SIG-M5 treated with dmso at 0.1 percent for 504 hours (cell line): ENCODE data around the gene KLF2.
"Not testable (repeated sequence)": the region's sequence is repeated elsewhere in the genome, so short reads cannot be mapped to it uniquely, and the experiment has no call there.

Experiments used
- DNase-seq: peaks from one replicate; lab custom pipeline; 2025; ENCODE audit not compliant: unreplicated experiment; lab: John Stamatoyannopoulos, UW

The KLF2 gene

GRCh38 chr19:16336571-16336970 is 11.9 kb downstream of the KLF2 start:
- no peak for DNase-seq

DNA sequence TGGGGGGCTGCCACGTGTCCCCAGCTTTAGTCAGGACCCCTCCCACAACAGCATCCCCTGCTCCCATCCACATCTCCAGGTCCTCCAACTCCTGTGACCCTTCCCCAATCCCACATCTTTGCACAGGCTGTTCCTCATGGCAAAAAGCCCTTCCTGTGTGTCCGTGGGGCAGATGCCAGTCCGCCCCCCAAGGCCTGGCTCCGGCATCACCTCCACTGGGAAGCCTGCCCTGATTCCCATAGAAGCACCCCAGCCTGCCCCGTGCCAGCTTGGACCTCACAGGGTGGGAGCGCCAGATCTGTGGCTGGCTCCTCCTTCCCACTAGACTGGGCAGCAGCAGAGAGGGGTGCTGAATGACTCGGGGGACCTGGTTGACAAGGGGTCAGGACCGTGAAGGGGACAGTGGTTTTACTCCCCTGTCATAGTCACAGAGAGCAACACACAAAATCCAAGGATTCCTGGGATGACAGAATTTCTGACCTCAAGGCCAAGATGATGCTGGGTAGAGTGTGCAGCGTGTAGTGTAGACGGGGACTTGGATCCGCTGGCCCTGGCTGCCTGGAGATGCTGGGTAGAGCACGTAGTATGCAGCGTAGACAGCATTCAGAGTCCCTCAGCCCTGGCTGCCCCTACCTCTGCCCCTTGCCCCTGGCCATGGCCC is 13.3 kb downstream of the KLF2 start:
- DNase-seq, result no peak

DNA sequence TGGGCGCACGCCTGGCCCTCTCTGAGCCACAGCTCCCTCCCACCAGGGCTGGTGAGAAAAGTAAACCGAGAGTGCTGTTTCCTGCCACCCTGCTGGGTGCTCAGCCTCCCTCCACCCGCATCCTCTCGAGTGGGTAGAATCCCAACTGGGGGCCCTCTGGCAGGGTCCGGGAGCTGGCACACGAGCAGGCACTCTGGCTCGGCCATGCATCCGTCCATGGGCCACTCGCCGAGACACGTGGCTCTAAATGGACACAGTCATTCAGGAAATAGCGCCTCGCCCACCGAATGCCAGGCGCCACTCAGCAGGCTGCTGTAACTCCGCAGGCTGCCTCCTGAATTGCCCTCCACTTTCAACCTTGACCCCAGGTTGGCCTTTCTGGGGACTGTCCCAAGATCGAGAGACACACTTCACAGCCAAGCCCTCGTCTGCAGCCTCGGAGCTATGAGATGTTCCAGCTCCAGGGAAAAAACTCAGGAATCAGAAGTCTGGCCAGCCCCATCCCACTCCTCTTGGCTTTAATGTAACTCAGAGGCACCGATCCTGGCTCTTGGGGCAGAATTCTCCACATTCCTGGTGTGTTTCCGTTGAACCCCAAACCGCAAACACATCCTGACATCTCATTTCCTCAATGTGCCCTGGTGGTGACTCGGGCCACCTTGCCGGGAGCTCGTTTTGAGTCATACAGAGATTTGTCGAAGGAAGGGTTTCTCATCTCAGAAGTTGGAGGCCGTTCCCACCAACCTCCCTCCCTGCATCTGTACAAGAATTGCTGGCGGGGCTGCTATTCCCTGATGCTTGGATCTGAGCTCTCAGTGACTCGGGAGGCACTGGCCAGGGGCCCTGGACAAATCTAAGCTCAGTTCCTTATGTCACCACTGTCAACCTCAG is 14.1 kb downstream of the KLF2 start:
- DNase-seq, result peak; percentile 58

- no peak for DNase-seq
Measured at GRCh38 chr19:16339361-16339725, 14.7 kb downstream of the KLF2 start.

- DNase-seq, result no peak
Measured at GRCh38 chr19:16340092-16340491, 15.5 kb downstream of the KLF2 start.

DNA sequence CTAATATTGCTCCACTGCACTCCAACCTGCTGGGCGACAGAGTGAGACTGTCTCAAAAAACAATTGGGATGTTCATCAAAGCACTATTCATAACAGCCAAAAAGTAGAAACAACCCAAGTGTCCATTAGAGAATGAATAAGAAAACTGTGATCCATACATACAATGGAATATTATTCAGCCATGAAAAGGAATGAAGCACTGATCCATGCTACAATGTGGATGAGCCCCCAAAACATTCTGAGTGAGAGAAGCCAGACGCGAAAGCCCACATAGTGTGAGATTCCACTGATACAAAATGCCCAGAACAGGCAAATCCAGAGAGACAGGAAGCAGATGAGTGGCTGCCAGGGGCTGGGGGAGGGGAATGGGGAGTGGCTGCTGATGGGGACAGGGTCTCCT is 16.0 kb downstream of the KLF2 start:
- no peak for DNase-seq

DNA sequence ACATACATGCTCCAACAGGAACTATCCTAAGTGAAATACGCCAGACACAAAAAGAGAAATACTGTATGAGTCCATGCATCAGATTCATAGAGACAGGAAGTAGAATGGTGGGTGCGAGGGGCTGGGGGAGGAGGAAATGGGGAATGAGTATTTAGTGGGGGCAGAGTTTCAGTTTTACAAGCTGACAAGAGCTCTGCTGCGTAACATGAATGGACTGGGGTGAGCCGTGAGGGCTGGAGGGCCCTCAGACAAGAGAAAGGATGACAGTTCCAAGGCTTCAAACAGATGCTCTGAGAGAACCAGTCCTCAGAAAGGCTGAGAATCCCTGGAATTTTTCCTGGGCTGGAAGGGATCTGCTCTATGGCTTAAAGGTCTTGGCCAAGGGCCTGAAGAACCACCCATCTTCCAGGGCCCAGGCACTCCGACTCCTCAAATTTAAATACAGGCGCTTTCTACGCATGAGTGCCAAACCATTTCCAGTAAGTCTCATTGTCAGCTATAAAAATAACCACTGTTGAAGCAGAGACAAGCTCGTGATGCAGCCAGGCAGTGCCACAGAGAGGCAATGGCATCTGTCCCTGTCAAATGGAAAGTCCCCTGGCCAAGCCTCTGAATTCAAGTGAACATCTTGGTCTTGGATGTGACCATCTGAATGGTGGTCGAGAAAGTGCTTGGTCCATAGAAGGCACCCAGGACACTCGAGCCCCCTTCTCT is 17.5 kb downstream of the KLF2 start:
- DNase-seq, result peak; percentile 29

DNA sequence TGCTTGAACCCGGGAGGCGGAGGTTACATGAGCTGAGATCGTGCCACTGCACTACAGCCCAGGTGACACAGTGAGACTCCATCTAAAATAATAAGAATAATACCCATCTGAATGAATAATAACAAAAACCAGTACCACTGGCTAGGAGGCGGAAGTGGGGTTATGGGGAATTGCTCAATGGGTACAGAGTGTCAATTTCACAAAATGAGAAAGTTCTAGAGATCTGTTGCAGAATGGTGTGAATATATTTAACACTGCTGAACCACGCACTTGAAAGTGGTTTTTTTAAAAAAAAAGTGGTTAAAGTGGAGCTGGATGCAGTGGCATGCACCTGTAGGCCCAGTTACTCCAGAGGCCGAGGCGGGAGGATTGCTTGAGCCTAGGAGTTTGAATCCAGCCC is 18.5 kb downstream of the KLF2 start:
- peak; percentile 22 for DNase-seq

DNA sequence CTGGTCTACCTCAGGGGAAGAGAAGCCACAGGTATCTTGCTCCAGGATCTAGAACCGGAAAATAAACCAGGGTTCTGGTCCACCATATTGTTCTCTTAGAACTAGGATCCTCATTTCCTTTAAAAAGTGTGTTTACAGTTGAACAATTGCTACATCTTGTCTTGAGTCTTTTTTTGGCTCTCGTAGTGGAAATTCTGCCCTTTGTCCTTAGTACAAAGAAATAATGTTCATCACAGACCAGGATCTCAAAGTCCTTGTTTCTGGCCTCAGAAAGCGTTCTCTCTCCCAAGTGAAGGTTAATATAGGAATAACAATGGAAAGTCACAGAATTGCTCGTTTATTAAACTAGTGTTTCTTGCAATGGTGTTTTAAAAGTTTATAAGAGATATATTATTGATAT is 20.8 kb downstream of the KLF2 start:
- no peak for DNase-seq

GRCh38 chr19:16347099-16347498 is 22.5 kb downstream of the KLF2 start:
- DNase-seq, result not testable (repeated sequence)

- no peak for DNase-seq
Measured at GRCh38 chr19:16347706-16348105, 23.1 kb downstream of the KLF2 start.

DNA sequence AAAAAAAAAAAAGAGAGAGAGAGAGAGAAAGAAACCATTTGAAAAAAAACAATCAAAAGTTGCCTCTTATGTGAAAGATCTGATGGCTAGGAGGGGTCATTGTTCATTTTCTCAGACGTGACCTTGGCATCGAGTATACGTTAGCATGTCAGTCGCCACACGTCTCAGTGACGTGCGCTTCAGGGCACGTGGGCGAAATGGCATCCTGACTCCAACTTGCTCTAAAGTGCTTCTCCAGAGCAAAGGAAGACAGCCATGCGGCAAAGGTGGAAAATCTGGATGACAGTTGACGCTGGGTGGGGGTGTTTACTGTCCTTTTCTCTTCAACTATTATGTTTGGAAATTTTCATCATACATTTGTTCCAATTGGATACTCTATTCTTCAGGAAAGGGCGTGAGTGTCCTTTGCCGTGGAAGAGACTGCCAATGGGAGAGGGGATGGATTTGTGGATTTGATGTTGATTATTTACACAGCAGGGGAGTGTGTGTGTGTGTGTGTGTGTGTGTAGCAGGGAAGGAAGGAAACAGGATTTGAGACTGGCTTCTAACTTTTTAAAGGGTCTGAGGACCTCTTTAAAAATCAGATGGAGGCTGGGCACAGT is 25.0 kb downstream of the KLF2 start:
- no peak for DNase-seq

GRCh38 chr19:16351133-16351809 is 26.6 kb downstream of the KLF2 start:
- no peak for DNase-seq

- no peak for DNase-seq
Measured at GRCh38 chr19:16355293-16356043, 30.8 kb downstream of the KLF2 start.

DNA sequence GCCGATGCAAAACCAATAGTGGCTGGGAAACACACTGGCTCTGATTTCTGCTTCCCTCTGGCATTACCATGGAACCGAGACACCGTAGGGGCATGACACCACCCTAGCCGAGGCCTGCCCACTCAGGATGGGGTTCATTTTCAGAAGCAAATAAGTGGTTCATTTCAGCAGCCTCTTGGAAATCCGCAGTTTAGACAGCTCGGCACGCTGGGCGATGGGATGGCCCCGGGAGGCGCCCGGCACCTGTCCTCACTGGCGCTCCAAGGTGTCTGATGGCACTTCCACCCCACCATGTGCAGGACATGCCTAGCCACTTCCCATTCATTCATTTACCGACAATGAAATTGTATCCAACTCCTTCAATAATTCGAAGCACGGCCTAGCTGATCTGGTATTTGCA is 33.8 kb downstream of the KLF2 start:
- no peak for DNase-seq

DNA sequence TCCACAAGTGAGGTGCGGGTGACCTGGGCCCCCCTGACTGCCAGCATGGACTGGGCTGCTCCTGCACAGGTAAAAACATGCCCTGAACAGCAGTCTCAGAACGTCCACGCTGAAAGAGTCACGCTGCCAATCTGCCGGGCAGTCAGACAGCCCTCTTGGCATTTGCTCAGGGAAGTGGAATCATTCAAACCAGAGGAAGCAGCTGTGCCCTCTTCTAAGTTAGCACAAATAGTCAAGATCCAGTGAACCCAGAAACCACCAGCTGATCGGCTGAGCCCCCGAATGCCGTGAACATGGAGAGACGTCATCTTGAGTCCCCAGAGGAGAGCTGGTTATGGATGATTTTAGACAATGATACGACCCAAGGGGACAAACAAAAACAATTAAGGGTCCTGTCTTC is 34.4 kb downstream of the KLF2 start:
- no peak for DNase-seq

GRCh38 chr19:16359964-16360363 is 35.3 kb downstream of the KLF2 start:
- DNase-seq, result no peak

DNA sequence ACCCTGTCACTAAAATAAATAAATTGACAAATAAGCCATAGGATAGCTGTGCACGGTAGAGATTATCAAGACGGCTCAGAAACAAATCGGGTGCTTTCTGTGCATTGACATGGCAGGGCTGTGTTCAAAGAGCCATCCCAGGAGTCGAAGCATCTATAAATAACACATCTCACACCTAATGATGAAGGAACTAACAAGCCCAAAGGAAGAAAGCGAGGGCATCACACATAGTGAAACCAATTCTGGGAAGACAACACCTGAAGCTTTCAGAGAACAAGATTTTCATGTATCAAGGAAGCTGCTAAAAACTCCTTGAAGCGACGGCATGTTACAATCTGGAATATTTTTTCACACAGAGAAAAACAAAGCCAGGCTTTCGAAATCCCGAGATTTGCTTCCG is 36.1 kb downstream of the KLF2 start:
- DNase-seq, result no peak

GRCh38 chr19:16361254-16361653 is 36.6 kb downstream of the KLF2 start:
- DNase-seq, result no peak

GRCh38 chr19:16361926-16362325 is 37.3 kb downstream of the KLF2 start:
- no peak for DNase-seq
